Upper lobe of left lung (tissue), 4 donors: Measurements from ENCODE around the gene LTA4H.

Experiments used
- POLR2A ChIP-seq, 4 donors: fragments of 450-650 bp; IDR thresholded peaks; one replicate each; pipeline ENCODE4 v1.5.1; 2016 to 2017; ENCODE audit warnings: antibody characterized with exemption in 4 of 4, mild to moderate bottlenecking in 2 of 4
- POLR2AphosphoS5 ChIP-seq, 2 donors: sonication (generic); formaldehyde crosslinking; IDR thresholded peaks; one replicate each; pipeline ENCODE4 v1.5.1; 2017; ENCODE audit warnings: antibody characterized with exemption in 2 of 2

DNA sequence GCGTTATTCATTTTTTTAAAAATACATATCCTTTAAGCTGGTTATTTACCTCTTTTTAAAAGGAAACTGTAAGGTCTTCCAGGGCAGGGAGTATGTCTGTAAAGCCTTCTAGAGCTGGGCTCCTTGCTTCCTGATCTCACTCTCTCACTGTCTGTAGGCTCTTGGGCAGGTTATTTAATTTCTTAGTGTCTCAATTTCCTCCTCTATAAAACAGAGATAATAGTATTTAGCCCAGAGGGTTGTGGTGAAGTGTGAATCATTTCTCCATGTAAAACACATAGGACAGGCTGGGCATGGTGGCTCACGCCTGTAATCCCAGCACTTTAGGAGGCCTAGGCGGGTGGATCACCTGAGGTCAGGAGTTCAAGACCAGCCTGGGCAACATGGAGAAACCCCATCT lies 25.9 kb upstream of the LTA4H start:
- no peak for TF ChIP-seq POLR2A (IDR thresholded peaks at IDR 0.05)
- TF ChIP-seq POLR2AphosphoS5 (IDR thresholded peaks at IDR 0.05): no peak
